T1000 (cell line): ENCODE data around the gene ZFAND5.

ENCODE experiments used
- DNase-seq: peaks from one replicate; lab custom pipeline; 2025; ENCODE audit warnings: mixed read lengths; lab: John Stamatoyannopoulos, UW

Gene ZFAND5, protein sequence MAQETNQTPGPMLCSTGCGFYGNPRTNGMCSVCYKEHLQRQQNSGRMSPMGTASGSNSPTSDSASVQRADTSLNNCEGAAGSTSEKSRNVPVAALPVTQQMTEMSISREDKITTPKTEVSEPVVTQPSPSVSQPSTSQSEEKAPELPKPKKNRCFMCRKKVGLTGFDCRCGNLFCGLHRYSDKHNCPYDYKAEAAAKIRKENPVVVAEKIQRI

GRCh38 chr9:72364679-72365524 is at the start of gene ZFAND5:
ZFAND5 (minus strand) TSS chr9:72365208; CDS start chr9:72360778, 4,430 bp downstream.
- peak; percentile 95 for DNase-seq

GRCh38 chr9:72412483-72413040 is 47.6 kb upstream of the ZFAND5 start:
- no peak for DNase-seq

GRCh38 chr9:72410214-72410613 is 45.2 kb upstream of the ZFAND5 start:
- no peak for DNase-seq

DNA sequence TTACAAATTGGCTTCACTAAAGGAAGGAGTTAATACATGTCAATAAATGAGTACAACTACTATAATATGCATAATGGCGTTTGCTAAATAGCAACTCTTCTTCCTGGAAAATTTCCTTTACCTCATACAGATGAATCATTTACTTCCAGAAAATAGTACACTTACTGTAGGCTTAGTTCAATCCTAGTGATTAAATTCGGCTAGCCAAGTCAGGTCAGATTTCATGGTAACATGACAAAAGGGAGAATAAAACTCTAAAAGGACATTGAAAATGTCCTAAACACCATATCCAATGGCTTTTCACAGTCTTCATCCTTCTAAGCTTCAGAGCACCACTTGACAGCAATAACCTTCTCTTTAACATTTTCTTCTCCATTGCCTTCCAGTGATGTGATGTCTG is 42.1 kb upstream of the ZFAND5 start:
- DNase-seq: no peak

GRCh38 chr9:72402744-72403143 is 37.7 kb upstream of the ZFAND5 start:
- no peak for DNase-seq

DNA sequence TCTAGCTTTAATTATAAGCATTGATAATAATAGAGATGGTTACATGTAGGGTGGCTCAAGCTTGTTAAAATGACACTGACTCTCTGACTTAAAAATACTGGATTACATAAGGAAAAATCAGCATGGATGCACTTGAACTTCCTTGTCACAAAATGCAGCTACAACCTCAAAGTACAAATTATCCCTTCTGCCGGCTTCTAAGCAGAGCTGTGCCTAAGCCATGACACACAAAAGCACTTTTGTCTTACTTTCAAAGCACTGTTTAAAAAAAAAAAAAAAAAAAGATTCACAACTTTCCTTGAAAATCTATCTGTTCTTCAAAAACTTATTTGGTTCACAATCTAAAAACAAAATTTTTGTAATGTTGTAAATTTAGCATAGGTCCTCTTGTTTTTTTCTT is 36.4 kb upstream of the ZFAND5 start:
- no peak for DNase-seq

DNA sequence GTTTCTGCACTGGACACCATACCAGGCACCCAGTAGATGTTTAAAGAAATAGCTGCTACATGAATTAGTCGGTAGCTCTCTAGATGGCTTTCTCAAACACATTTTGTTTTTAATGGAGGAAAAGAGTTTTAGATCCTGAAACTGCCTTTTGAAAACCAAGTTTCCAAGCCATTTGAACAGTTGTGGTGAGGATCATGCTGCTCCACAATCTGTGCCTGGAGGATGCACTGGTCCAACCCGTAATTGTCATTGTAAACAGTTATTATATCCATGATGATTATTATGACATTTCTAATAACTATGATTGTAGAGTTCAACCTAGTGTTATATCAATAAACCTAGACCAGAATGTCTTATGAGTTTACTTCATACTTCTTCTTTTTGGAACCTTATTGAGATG is 35.9 kb upstream of the ZFAND5 start:
- no peak for DNase-seq

DNA sequence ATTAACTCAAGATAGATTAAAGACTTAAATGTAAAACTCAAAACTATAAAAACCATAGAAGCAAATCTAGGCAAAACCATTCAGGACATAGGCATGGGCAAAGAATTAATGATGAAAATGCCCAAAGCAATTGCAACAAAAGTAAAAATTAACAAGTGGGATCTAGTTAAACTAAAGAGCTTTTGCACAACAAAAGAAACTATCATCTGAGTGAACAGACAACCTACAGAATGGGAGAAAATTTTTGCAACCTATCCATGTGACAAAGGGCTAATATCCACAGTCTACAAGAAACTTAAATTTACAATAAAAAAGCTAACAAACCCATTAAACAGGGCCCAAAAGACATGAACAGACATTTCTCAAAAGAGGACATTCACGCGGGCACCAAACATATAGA is 34.4 kb upstream of the ZFAND5 start:
- no peak for DNase-seq

- DNase-seq: no peak
These were observed 31.5 kb upstream of the ZFAND5 start for GRCh38 chr9:72396247-72397091.

DNA sequence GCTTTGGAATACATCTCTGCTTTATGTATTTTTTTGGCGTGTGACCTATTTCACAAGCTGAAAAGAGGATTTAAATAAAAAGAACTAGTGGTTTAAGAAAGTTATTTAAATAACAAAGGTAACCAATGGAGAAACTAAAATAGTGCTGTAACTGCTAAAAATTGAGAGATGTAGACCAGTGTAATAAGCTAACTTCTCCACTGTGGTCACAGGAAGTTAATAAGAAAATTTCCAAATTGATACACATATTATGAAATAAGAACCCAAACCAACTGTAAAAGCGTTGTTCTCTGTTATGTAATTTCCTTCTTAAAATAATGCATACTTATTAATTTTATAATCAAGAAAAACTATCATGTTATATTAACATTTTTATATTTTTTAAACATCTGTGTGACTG is 29.1 kb upstream of the ZFAND5 start:
- DNase-seq: no peak

- DNase-seq: no peak
These were observed 25.9 kb upstream of the ZFAND5 start for GRCh38 chr9:72390907-72391306.

DNA sequence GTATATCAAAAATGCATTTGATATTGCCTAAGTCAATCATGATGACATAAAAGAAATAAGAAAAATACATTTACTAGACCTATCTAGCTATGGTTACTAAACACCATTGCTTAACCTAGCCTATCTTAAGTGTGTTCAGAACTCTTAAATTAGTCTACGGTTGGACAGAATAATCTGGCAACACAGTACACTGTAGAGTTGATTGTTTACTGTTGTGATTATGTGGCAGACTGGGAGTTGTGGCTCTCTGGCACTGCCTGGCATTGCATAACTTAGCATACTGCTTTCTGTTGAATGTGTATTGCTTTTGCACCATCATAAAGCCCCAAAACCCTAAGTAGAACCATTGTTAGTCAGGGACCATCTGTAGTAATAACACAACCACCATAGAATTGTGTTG is 21.2 kb upstream of the ZFAND5 start:
- no peak for DNase-seq

DNA sequence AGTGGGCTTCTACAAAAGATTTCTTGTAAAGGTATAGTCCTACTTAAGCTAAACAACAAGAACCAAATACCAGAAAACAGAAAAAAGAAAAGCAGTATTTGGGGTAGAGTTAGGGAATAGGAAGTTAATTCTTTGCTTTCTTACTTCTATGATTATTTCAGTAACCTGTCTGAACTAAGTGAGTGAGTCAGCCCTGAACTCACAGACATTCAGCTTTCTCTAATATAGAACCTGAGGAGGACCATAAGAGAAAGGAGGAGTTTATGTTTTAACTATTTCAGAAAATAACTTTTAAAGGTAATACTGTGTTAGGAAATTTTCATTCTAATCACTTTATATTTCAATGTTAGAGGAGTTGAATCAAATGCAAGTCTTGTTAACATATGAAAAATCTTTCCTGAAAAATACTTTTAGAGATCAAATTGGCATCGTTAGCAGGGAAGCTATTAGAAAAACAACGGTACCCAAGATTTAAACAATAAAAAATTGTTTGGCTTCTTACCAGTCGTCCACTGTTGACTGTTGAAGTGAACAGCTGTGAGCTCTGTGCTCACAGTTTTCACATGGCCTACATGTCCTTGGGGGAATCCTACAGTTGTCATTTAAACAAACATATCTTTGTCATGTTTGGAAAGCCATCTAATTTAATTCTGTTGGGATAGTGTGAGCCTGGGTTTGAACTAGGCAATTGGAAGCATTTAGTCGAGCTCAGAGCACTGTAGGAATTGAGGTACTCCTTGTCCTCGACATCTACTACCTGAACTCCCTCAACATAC is 19.9 kb upstream of the ZFAND5 start:
- DNase-seq: no peak

DNA sequence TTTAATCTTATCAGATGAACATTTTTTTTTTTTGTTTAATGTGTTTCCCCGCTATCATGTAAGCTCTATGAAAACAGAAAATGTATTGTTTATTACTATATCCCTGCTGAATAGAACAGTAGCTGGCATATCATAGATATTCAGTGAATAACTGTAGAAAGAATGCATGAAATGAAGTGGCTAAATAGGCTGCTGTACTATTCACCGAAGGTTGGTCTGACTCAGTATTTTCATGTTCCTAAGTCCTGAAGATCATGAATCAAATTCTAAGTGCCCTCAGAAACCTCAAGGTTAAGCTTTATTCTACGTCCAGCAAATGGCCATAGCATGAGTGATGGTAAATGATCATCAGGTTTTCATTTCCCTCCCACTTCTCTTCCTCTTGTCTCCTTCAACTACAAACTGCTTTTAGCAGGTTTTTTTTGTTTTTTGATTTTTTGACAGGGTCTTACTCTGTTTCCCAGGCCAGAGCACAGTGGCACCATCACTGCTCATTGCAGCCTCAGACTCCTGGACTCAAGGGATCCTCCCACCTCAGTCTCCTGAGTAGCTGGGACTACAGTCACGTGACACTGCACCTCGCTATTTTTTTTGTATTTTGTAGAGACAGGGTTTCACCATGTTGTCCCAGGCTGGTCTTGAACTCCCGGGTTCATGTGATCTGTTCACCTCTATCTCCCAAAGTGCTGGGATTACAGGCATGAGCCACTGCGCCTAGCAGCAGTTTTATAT is 19.1 kb upstream of the ZFAND5 start:
- no peak for DNase-seq

DNA sequence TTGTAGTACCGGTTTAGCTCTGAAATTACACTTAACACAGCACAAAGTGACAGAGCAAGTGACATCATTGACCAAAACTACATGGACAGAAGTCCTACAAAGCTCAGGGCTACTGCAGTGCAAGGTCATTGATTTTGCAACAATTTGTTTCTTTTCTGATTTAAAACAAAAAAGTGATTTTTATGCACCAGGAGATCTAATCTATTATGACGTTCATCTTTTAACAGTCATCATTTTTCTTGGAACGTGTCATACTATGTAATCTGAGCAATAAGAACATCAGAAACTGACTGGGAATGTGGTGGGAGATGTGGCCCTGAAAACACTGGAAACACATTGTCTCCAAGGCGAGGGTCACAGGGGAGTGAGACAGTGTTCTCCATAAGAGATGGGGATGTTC is 17.4 kb upstream of the ZFAND5 start:
- DNase-seq: no peak

GRCh38 chr9:72377041-72377440 is 12.0 kb upstream of the ZFAND5 start:
- DNase-seq: no peak

GRCh38 chr9:72371151-72371550 is 6.1 kb upstream of the ZFAND5 start:
- no peak for DNase-seq

GRCh38 chr9:72365525-72366256 is 683 bp upstream of the ZFAND5 start:
- DNase-seq: no peak

GRCh38 chr9:72363908-72364678 is 915 bp downstream of the ZFAND5 start:
- DNase-seq: no peak
